HepG2 (cell line): ENCODE results near the gene SPOPL. TPM values are rescaled to one million over a fixed set of nuclear protein-coding genes. Genes with fewer than 3 reads are reported as not detected.

ENCODE experiments used
- ATAC-seq: fragments of 200-7000 bp; cut with Tn5 transposase; 3 replicates; pipeline ENCODE4 v1.9.1; 2020; ENCODE audit warnings: mild to moderate bottlenecking, moderate library complexity
- BruUV-seq: library from RNA; stranded (reverse); fragments of 400-500 nt; replicated peaks from 2 replicates; lab custom pipeline; 2021; lab: Mats Ljungman, UMichigan
- CTCF ChIA-PET: fragments of 300-600 bp; formaldehyde crosslinking; extraction: SDS; loops from one replicate; lab custom pipeline; 2021; ENCODE audit warnings: low total read pairs, inconsistent platforms, low intra/inter-chr PET ratio; lab: Yijun Ruan, JAX
- POLR2A ChIA-PET: fragments of 350-600 bp; sonication (Branson Sonifier 250); formaldehyde crosslinking; loops from one replicate; lab custom pipeline; 2020; ENCODE audit warnings: antibody characterized with exemption, inconsistent platforms; lab: Yijun Ruan, JAX
- DNase-seq: peaks from one replicate; pipeline ENCODE4 v3.0.0-alpha.2; 2015; ENCODE audit warnings: low spot score
- FAIRE-seq: peaks from 3 replicates; lab custom pipeline; 2011; peaks lifted over from hg19 to GRCh38; lab: Jason Lieb, UNC
- H2AFZ ChIP-seq: one replicate; pipeline ENCODE4 v1.6.1; 2011; ENCODE audit warnings: low read length, inconsistent platforms
- H3K27ac ChIP-seq: fragments of 300-600 bp; 3 replicates; pipeline ENCODE4 v1.8.0; 2011; ENCODE audit warnings: mixed run types, mild to moderate bottlenecking, mixed read lengths, low read length, inconsistent platforms; ENCODE audit not compliant: insufficient read depth; ENCODE audit errors: extremely low read length
- H3K27me3 ChIP-seq, 2 experiments: fragments of 200-600 bp in 1 of 2; 2 replicates in 1 of 2; 3 replicates in 1 of 2; pipeline versions ENCODE4 v1.6.0 to v1.8.0; 2011; ENCODE audit warnings: low read length in 2 of 2, mild to moderate bottlenecking in 2 of 2, moderate library complexity in 2 of 2, inconsistent platforms in 1 of 2; ENCODE audit not compliant: insufficient read depth in 2 of 2, control insufficient read depth in 1 of 2
- H3K36me3 ChIP-seq, 2 experiments: fragments of 200-600 bp in 1 of 2; replicated peaks in 1 of 2; 2 replicates in 1 of 2; 3 replicates in 1 of 2; pipeline versions ENCODE4 v1.5.1 to v1.8.0; 2011; ENCODE audit warnings: low read length in 2 of 2, inconsistent platforms in 1 of 2; ENCODE audit not compliant: insufficient read depth in 2 of 2, control insufficient read depth in 1 of 2
- H3K4me1 ChIP-seq: 2 replicates; pipeline ENCODE4 v1.5.1; 2012; ENCODE audit warnings: low read length, inconsistent platforms; ENCODE audit not compliant: insufficient read depth
- H3K4me2 ChIP-seq: 2 replicates; pipeline ENCODE4 v1.6.0; 2011; ENCODE audit warnings: low read depth, low read length, inconsistent platforms
- H3K4me3 ChIP-seq, 3 experiments: fragments of 200-600 bp in 1 of 3; sonication (generic), shearing (Covaris generic) in 1 of 3; replicated peaks in 1 of 3; 2 replicates each; pipeline ENCODE4 v1.5.1; 2011 to 2016; ENCODE audit warnings: low read length in 3 of 3, inconsistent platforms in 2 of 3, low read depth in 2 of 3, mild to moderate bottlenecking in 2 of 3, control low read depth in 1 of 3, mixed read lengths in 1 of 3; ENCODE audit not compliant: insufficient read depth in 1 of 3
- H3K79me2 ChIP-seq: one replicate; pipeline ENCODE4 v1.6.1; 2011; ENCODE audit warnings: low read length, inconsistent platforms; ENCODE audit not compliant: insufficient read depth
- H3K9ac ChIP-seq: 2 replicates; pipeline ENCODE4 v1.6.0; 2011; ENCODE audit warnings: mild to moderate bottlenecking, low read depth, low read length, inconsistent platforms; ENCODE audit not compliant: insufficient read depth
- H3K9me3 ChIP-seq: 2 replicates; pipeline ENCODE4 v1.5.1; 2012; ENCODE audit warnings: mild to moderate bottlenecking, low read length
- H4K20me1 ChIP-seq: 2 replicates; pipeline ENCODE4 v1.6.0; 2011; ENCODE audit warnings: inconsistent platforms, mild to moderate bottlenecking, low read length, moderate library complexity; ENCODE audit not compliant: insufficient read depth
- AHDC1 ChIP-seq: sonication (generic); formaldehyde crosslinking; IDR thresholded peaks from 2 replicates; pipeline ENCODE4 v1.5.1; 2020; ENCODE audit warnings: mild to moderate bottlenecking, missing genetic modification reagents, borderline replicate concordance
- CTCF ChIP-seq: sonication (generic); formaldehyde crosslinking; IDR thresholded peaks from 2 replicates; pipeline ENCODE4 v1.5.0; 2020; ENCODE audit warnings: mild to moderate bottlenecking, missing genetic modification reagents, moderate library complexity
- HIVEP1 ChIP-seq: sonication (generic); formaldehyde crosslinking; IDR thresholded peaks from 2 replicates; pipeline ENCODE4 v1.4.0; 2020; ENCODE audit warnings: mild to moderate bottlenecking, missing genetic modification reagents
- PAWR ChIP-seq: sonication (generic); formaldehyde crosslinking; IDR thresholded peaks from 2 replicates; pipeline ENCODE4 v1.4.0; 2020; ENCODE audit warnings: missing genetic modification reagents, mild to moderate bottlenecking, borderline replicate concordance
- RFX3 ChIP-seq: IDR thresholded peaks from 2 replicates; pipeline ENCODE4 v1.6.1; 2016; ENCODE audit warnings: missing biosample characterization, missing genetic modification reagents
- SMC3 ChIP-seq: IDR thresholded peaks from 2 replicates; pipeline ENCODE4 v1.6.1; 2011; ENCODE audit warnings: low read length, improper control_type of control experiment
- STAG1 ChIP-seq: sonication (generic); formaldehyde crosslinking; IDR thresholded peaks from 2 replicates; pipeline ENCODE4 v1.4.0; 2020; ENCODE audit warnings: missing genetic modification reagents
- TEAD3 ChIP-seq: optimal IDR thresholded peaks from 2 replicates; pipeline ENCODE3; 2016; ENCODE audit warnings: borderline replicate concordance
- ZKSCAN8 ChIP-seq: IDR thresholded peaks from 2 replicates; pipeline ENCODE4 v1.6.1; 2016; ENCODE audit warnings: borderline replicate concordance, missing genetic modification reagents, missing compliant biosample characterization
- WGBS: methylation state at CpG from one replicate; pipeline ENCODE4 v1.1.6; 2017; ENCODE audit warnings: low lambda C conversion rate; 5-methylcytosine and 5-hydroxymethylcytosine counted together
- in situ Hi-C: cut with HindIII; loops from 2 replicates; pipeline ENCODE4 v1.10.0; 2017; ENCODE audit warnings: low pct_unique_long_range_greater_than_20kb; ENCODE audit not compliant: extremely low pct_ligation_motif_present
- intact Hi-C: fragments of 100-400 bp; cut with micrococcal nuclease; formaldehyde crosslinking; loops from one replicate; pipeline ENCODE4 v1.10.0; 2022; ENCODE audit not compliant: unreplicated experiment
- polyA plus RNA-seq, 8 experiments: library from polyadenylated mRNA; depleted of rRNA in 3 of 8; stranded (reverse) in 7 of 8; unstranded in 1 of 8; fragments of >200 nt; fragmentation: Illumina TruSeq in 4 of 8; extraction: Trizol in 4 of 8; gene quantifications; 2 replicates each; pipeline versions ENCODE4 v1.2.1 to v1.2.3, GENCODE V29; 2011 to 2016; ENCODE audit warnings: low read depth in 4 of 8, missing spikeins in 1 of 8, mixed read lengths in 1 of 8; ENCODE audit not compliant: insufficient read depth in 1 of 8
- total RNA-seq, 5 experiments: library from RNA; depleted of rRNA; stranded (reverse); fragments of >200 nt; fragmentation: Illumina TruSeq; extraction: Trizol; gene quantifications; 2 replicates each; pipeline ENCODE4 v1.2.3, GENCODE V29; 2016; ENCODE audit warnings: low read depth in 1 of 5

The SPOPL gene
- total and polyA plus RNA-seq, 2 of the 13 experiments (the other 11 are each of a cell fraction or from before 2014, with no cell fraction given), result 12.6 to 51.6 TPM

GRCh38 chr2:138621139-138621538 is 119.6 kb downstream of the SPOPL start:
- H3K36me3 ChIP-seq, result no peaks in the 10 kb centered on the region
- WGBS, result 3% methylated on average over 3 of the region's 3 CpGs
- BruUV-seq, result no TSS peak
- peak; percentile 88 for ATAC-seq
- CTCF ChIA-PET, result no interaction called here
- no peak overlapping the region for H2AFZ ChIP-seq
- H3K27ac ChIP-seq, result no peak overlapping the region
- FAIRE-seq, result peak; percentile 21
- H3K27me3 ChIP-seq, result no peaks in the 10 kb centered on the region; a peak in 2 of 5 replicates
- H3K9me3 ChIP-seq, result no peaks in the 10 kb centered on the region
- no peaks in the 10 kb centered on the region for H3K79me2 ChIP-seq
- H4K20me1 ChIP-seq, result no peaks in the 10 kb centered on the region
- intact Hi-C loops (loop anchor here (10.0 kb wide), 1 partner anchor 164 kb away; the partner anchor contains the start of gene NXPH2), in situ Hi-C loops (no loop called here)
- TF ChIP-seq PAWR (CRISPR knock-in tag) (no peak), HIVEP1 (no peak), ZKSCAN8 (CRISPR knock-in tag) (0 out of 2 replicates have a peak, but pooled peaks have one; percentile 20), CTCF (CRISPR knock-in tag) (peak; percentile 64), TEAD3 (CRISPR knock-in tag) (peak; percentile 71), AHDC1 (CRISPR knock-in tag) (no peak), STAG1 (CRISPR knock-in tag) (peak; percentile 68), SMC3 (peak; percentile 37; the same call in 1 of the 2 replicates), RFX3 (CRISPR knock-in tag) (peak; percentile 64)
- DNase-seq, result peak; percentile 20
- no peak overlapping the region for H3K4me2 ChIP-seq
- POLR2A ChIA-PET, result no interaction called here
- H3K4me1 ChIP-seq, result peaks cover 6% of the 10 kb centered on the region; the same call in 1 of the 2 replicates
- H3K4me3 ChIP-seq, result no peak overlapping the region
- H3K9ac ChIP-seq, result no peak overlapping the region
